NCI-H2196 treated with DMSO at 0.1 percent for 48 hours (cell line): ENCODE results near the gene VDAC1.

ENCODE experiments used
- DNase-seq: peaks from one replicate; lab custom pipeline; 2025; ENCODE audit not compliant: unreplicated experiment; lab: John Stamatoyannopoulos, UW

VDAC1 gene

GRCh38 chr5:134025786-134026185, 21.0 kb upstream of the VDAC1 start:
- no peak for DNase-seq

- no peak for DNase-seq
These were observed 20.0 kb upstream of the VDAC1 start for GRCh38 chr5:134024811-134025210.

- no peak for DNase-seq
These were observed 17.6 kb upstream of the VDAC1 start for GRCh38 chr5:134022333-134022732.

- no peak for DNase-seq
These were observed 15.4 kb upstream of the VDAC1 start for GRCh38 chr5:134020188-134020587.

GRCh38 chr5:134019636-134020035, 14.9 kb upstream of the VDAC1 start:
- DNase-seq, result no peak

GRCh38 chr5:134018986-134019316, 14.2 kb upstream of the VDAC1 start:
- DNase-seq, result no peak

GRCh38 chr5:134018154-134018985, 13.6 kb upstream of the VDAC1 start:
- no peak for DNase-seq

GRCh38 chr5:134008266-134008749, 3.5 kb upstream of the VDAC1 start:
- DNase-seq, result no peak

- no peak for DNase-seq
These were observed 2.9 kb upstream of the VDAC1 start for GRCh38 chr5:134007581-134008265.

GRCh38 chr5:134006115-134006514, 1.3 kb upstream of the VDAC1 start:
- DNase-seq, result no peak

- DNase-seq, result no peak
These were observed 764 bp upstream of the VDAC1 start for GRCh38 chr5:134005417-134006061.

- no peak for DNase-seq
These were observed 754 bp downstream of the VDAC1 start for GRCh38 chr5:134003817-134004625.

- no peak for DNase-seq
These were observed 1.5 kb downstream of the VDAC1 start for GRCh38 chr5:134003064-134003816.

GRCh38 chr5:134001938-134002731, 2.6 kb downstream of the VDAC1 start:
- no peak for DNase-seq

GRCh38 chr5:134000696-134001453, 3.9 kb downstream of the VDAC1 start:
- no peak for DNase-seq

- DNase-seq, result no peak
These were observed 4.7 kb downstream of the VDAC1 start for GRCh38 chr5:134000091-134000511.

- DNase-seq, result no peak
These were observed 6.0 kb downstream of the VDAC1 start for GRCh38 chr5:133998807-133999206.

GRCh38 chr5:133998042-133998441, 6.7 kb downstream of the VDAC1 start:
- DNase-seq, result no peak
